ENCODE data around the gene ECI1.

GRCh38 chr16:2297506-2297860, 46.1 kb upstream of the ECI1 start:
- no peak for TF ChIP-seq CTCF (IDR thresholded peaks at IDR 0.05)
- TF ChIP-seq EZH2 (IDR thresholded peaks at IDR 0.05) = no peak

All from neural progenitor cell (in vitro differentiated cells).